Activated CD4-positive, alpha-beta T cell treated with anti-CD3 and anti-CD28 coated beads for 36 hours (primary cell): ENCODE data around the gene GOLGA6L9. TPM values are rescaled to one million over a fixed set of nuclear protein-coding genes. Genes with fewer than 3 reads are reported as not detected.
"Not testable (repeated sequence)": the region's sequence is repeated elsewhere in the genome, so short reads cannot be mapped to it uniquely, and the experiment has no call there.

Experiments used
- ATAC-seq: fragments of 200-7000 bp; cut with Tn5 transposase; one replicate; pipeline ENCODE4 v1.10.0; 2021; ENCODE audit warnings: mild to moderate bottlenecking, moderate library complexity
- CTCF ChIA-PET: fragments of 350-600 bp; sonication (Branson Sonifier 250); formaldehyde crosslinking; loops from one replicate; lab custom pipeline; 2021; ENCODE audit warnings: antibody characterized with exemption; lab: Charles Lee
- POLR2A ChIA-PET: fragments of 350-600 bp; sonication (Branson Sonifier 250); formaldehyde crosslinking; loops from one replicate; lab custom pipeline; 2021; ENCODE audit warnings: antibody characterized with exemption, inconsistent platforms; lab: Charles Lee
- DNase-seq: peaks from one replicate; pipeline ENCODE4 v3.0.0-alpha.2; 2020
- H3K27ac Mint-ChIP-seq: one replicate; pipeline ENCODE4 v1.8.0; 2021; ENCODE audit warnings: mixed read lengths
- H3K27me3 Mint-ChIP-seq: one replicate; pipeline ENCODE4 v1.8.0; 2021; ENCODE audit warnings: mixed read lengths
- H3K36me3 Mint-ChIP-seq: one replicate; pipeline ENCODE4 v1.8.0; 2021; ENCODE audit warnings: low read depth, mixed read lengths
- H3K4me1 Mint-ChIP-seq: one replicate; pipeline ENCODE4 v1.8.0; 2021; ENCODE audit warnings: mixed read lengths
- H3K4me3 Mint-ChIP-seq: one replicate; pipeline ENCODE4 v1.8.0; 2021; ENCODE audit warnings: mild to moderate bottlenecking, moderate library complexity, mixed read lengths
- H3K9me3 Mint-ChIP-seq: one replicate; pipeline ENCODE4 v1.8.0; 2021; ENCODE audit warnings: low read depth, mixed read lengths
- intact Hi-C, 2 experiments: fragments of 100-400 bp; cut with DNase I in 1 of 2; cut with micrococcal nuclease in 1 of 2; formaldehyde crosslinking; loops; one replicate each; pipeline versions ENCODE4 v1.14.2 to v1.15.1; 2022 to 2024; cut with DNase I, micrococcal nuclease
- total RNA-seq, 2 experiments: library from RNA; stranded (reverse); gene quantifications; one replicate each; pipeline ENCODE4 v1.2.3, GENCODE V29; 2021

The GOLGA6L9 gene
- total RNA-seq, 2 experiments from 2014 or later = 2.1 to 2.2 TPM

GRCh38 chr15:82402341-82402740 lies 27.3 kb upstream of the GOLGA6L9 start:
- H3K4me3 Mint-ChIP-seq, DNase-seq, H3K27me3 Mint-ChIP-seq, intact Hi-C loops, POLR2A ChIA-PET, H3K4me1 Mint-ChIP-seq, H3K27ac Mint-ChIP-seq, ATAC-seq, CTCF ChIA-PET, H3K36me3 Mint-ChIP-seq, H3K9me3 Mint-ChIP-seq: not testable (repeated sequence)

GRCh38 chr15:82406211-82406610 lies 23.4 kb upstream of the GOLGA6L9 start:
- POLR2A ChIA-PET, H3K4me3 Mint-ChIP-seq, ATAC-seq, DNase-seq, CTCF ChIA-PET, H3K27me3 Mint-ChIP-seq, intact Hi-C loops, H3K4me1 Mint-ChIP-seq, H3K36me3 Mint-ChIP-seq, H3K9me3 Mint-ChIP-seq, H3K27ac Mint-ChIP-seq: not testable (repeated sequence)

GRCh38 chr15:82410306-82410705 lies 19.3 kb upstream of the GOLGA6L9 start:
- CTCF ChIA-PET, POLR2A ChIA-PET, H3K36me3 Mint-ChIP-seq: not testable (repeated sequence)

GRCh38 chr15:82411595-82411994 lies 18.0 kb upstream of the GOLGA6L9 start:
- CTCF ChIA-PET, H3K4me1 Mint-ChIP-seq, H3K27me3 Mint-ChIP-seq, H3K9me3 Mint-ChIP-seq, POLR2A ChIA-PET, ATAC-seq, H3K4me3 Mint-ChIP-seq, H3K36me3 Mint-ChIP-seq, H3K27ac Mint-ChIP-seq, DNase-seq: not testable (repeated sequence)
- intact Hi-C loops = loop anchor here in 1 of 2 experiments (10.0 kb wide), 1 partner anchor 763 kb away; no protein-coding TSS in a partner anchor

More at GRCh38 chr15:82410306-82410705, 19.3 kb upstream of the GOLGA6L9 start:
- not testable (repeated sequence) for H3K27me3 Mint-ChIP-seq, DNase-seq, H3K4me3 Mint-ChIP-seq, ATAC-seq, H3K27ac Mint-ChIP-seq, H3K9me3 Mint-ChIP-seq, H3K4me1 Mint-ChIP-seq
- intact Hi-C loops = loop anchor here in 1 of 2 experiments (10.0 kb wide), 1 partner anchor 764 kb away; no protein-coding TSS in a partner anchor

- H3K4me3 Mint-ChIP-seq, H3K36me3 Mint-ChIP-seq, DNase-seq, H3K4me1 Mint-ChIP-seq, H3K9me3 Mint-ChIP-seq, CTCF ChIA-PET, ATAC-seq, H3K27me3 Mint-ChIP-seq, POLR2A ChIA-PET, H3K27ac Mint-ChIP-seq: not testable (repeated sequence)
- intact Hi-C loops = loop anchor here in 1 of 2 experiments (10.0 kb wide), 1 partner anchor 760 kb away; no protein-coding TSS in a partner anchor
Observed at GRCh38 chr15:82414525-82415191, 15.0 kb upstream of the GOLGA6L9 start.

GRCh38 chr15:82420516-82420915 lies 9.1 kb upstream of the GOLGA6L9 start:
- DNase-seq, H3K36me3 Mint-ChIP-seq, CTCF ChIA-PET, H3K4me1 Mint-ChIP-seq, H3K27me3 Mint-ChIP-seq, H3K4me3 Mint-ChIP-seq, POLR2A ChIA-PET, H3K9me3 Mint-ChIP-seq, intact Hi-C loops: not testable (repeated sequence)
- peak; percentile 44 for ATAC-seq
- peak overlapping the region; percentile 51 for H3K27ac Mint-ChIP-seq

GRCh38 chr15:82420966-82421365 lies 8.7 kb upstream of the GOLGA6L9 start:
- not testable (repeated sequence) for H3K4me3 Mint-ChIP-seq

GRCh38 chr15:82427117-82427516 lies 2.5 kb upstream of the GOLGA6L9 start:
- POLR2A ChIA-PET, H3K27ac Mint-ChIP-seq, H3K36me3 Mint-ChIP-seq, H3K27me3 Mint-ChIP-seq, H3K4me1 Mint-ChIP-seq, ATAC-seq, H3K9me3 Mint-ChIP-seq, DNase-seq, intact Hi-C loops, H3K4me3 Mint-ChIP-seq, CTCF ChIA-PET: not testable (repeated sequence)

More at GRCh38 chr15:82420966-82421365, 8.7 kb upstream of the GOLGA6L9 start:
- intact Hi-C loops, H3K9me3 Mint-ChIP-seq, H3K27ac Mint-ChIP-seq, H3K27me3 Mint-ChIP-seq, CTCF ChIA-PET, DNase-seq, POLR2A ChIA-PET, H3K4me1 Mint-ChIP-seq, H3K36me3 Mint-ChIP-seq: not testable (repeated sequence)
- ATAC-seq = peak; percentile 78

GRCh38 chr15:82445420-82445819 lies 15.8 kb downstream of the GOLGA6L9 start:
- H3K27me3 Mint-ChIP-seq, H3K4me3 Mint-ChIP-seq, H3K27ac Mint-ChIP-seq, H3K4me1 Mint-ChIP-seq, CTCF ChIA-PET, intact Hi-C loops, H3K36me3 Mint-ChIP-seq, ATAC-seq, H3K9me3 Mint-ChIP-seq, POLR2A ChIA-PET: not testable (repeated sequence)
- DNase-seq = peak; percentile 48

GRCh38 chr15:82457336-82457735 lies 27.7 kb downstream of the GOLGA6L9 start:
- H3K27me3 Mint-ChIP-seq, H3K4me3 Mint-ChIP-seq, H3K27ac Mint-ChIP-seq, CTCF ChIA-PET, intact Hi-C loops, H3K9me3 Mint-ChIP-seq, H3K36me3 Mint-ChIP-seq, H3K4me1 Mint-ChIP-seq, ATAC-seq, DNase-seq, POLR2A ChIA-PET: not testable (repeated sequence)

- H3K27me3 Mint-ChIP-seq, H3K4me3 Mint-ChIP-seq, H3K4me1 Mint-ChIP-seq, intact Hi-C loops, H3K9me3 Mint-ChIP-seq, H3K27ac Mint-ChIP-seq, CTCF ChIA-PET, ATAC-seq, H3K36me3 Mint-ChIP-seq, POLR2A ChIA-PET, DNase-seq: not testable (repeated sequence)
Observed at GRCh38 chr15:82465629-82466028, 36.0 kb downstream of the GOLGA6L9 start.

GRCh38 chr15:82468205-82468604 lies 38.6 kb downstream of the GOLGA6L9 start:
- ATAC-seq = peak; percentile 99
- H3K4me1 Mint-ChIP-seq, H3K27me3 Mint-ChIP-seq, H3K27ac Mint-ChIP-seq, H3K4me3 Mint-ChIP-seq, H3K36me3 Mint-ChIP-seq, POLR2A ChIA-PET, CTCF ChIA-PET, H3K9me3 Mint-ChIP-seq, intact Hi-C loops: not testable (repeated sequence)
- DNase-seq = peak; percentile 23
